ENCODE data around the gene PTPRF.

PTPRF gene

GRCh38 chr1:43671626-43672330 lies 141.1 kb downstream of the PTPRF start:
- no peak overlapping the region for H3K4me3 ChIP-seq (ENCODE audit: low read depth, low read length)
- peak; percentile 72 for DNase-seq
- TF ChIP-seq CTCF (IDR thresholded peaks at IDR 0.05; ENCODE audit: low read depth, low read length, missing control alignments), result no peak
- in situ Hi-C loops (cut with HindIII; ENCODE audit: low pct_ligation_motif_present, low sequenced_read_pairs), result no loop called here
- H3K27ac ChIP-seq, result peak overlapping the region; percentile 39
- H3K27me3 ChIP-seq (replicated peaks), result no peaks in the 10 kb centered on the region
- H3K36me3 ChIP-seq (replicated peaks), result peaks cover 84% of the 10 kb centered on the region

- no peak for TF ChIP-seq CTCF (IDR thresholded peaks at IDR 0.05; ENCODE audit: low read depth, low read length, missing control alignments)
- no peak for DNase-seq
- no peaks in the 10 kb centered on the region for H3K27me3 ChIP-seq (replicated peaks)
- no peak overlapping the region for H3K4me3 ChIP-seq (ENCODE audit: low read depth, low read length)
- in situ Hi-C loops (cut with HindIII; ENCODE audit: low pct_ligation_motif_present, low sequenced_read_pairs), result no loop called here
- H3K27ac ChIP-seq, result no peak overlapping the region
- peaks cover 71% of the 10 kb centered on the region for H3K36me3 ChIP-seq (replicated peaks)
Measured at GRCh38 chr1:43673261-43673660, 142.6 kb downstream of the PTPRF start.

All from brain microvascular endothelial cell (primary cell).